ENCODE data around the gene EFCAB10. TPM values are rescaled to one million over a fixed set of nuclear protein-coding genes. Genes with fewer than 3 reads are reported as not detected.

EFCAB10 gene
- total RNA-seq, 1 donor: not detected

GRCh38 chr7:105587909-105588635 lies 6.8 kb upstream of the EFCAB10 start:
- H3K4me3 ChIP-seq (ENCODE audit: low read depth, low read length): no peak overlapping the region
- TF ChIP-seq, protein P1, sequence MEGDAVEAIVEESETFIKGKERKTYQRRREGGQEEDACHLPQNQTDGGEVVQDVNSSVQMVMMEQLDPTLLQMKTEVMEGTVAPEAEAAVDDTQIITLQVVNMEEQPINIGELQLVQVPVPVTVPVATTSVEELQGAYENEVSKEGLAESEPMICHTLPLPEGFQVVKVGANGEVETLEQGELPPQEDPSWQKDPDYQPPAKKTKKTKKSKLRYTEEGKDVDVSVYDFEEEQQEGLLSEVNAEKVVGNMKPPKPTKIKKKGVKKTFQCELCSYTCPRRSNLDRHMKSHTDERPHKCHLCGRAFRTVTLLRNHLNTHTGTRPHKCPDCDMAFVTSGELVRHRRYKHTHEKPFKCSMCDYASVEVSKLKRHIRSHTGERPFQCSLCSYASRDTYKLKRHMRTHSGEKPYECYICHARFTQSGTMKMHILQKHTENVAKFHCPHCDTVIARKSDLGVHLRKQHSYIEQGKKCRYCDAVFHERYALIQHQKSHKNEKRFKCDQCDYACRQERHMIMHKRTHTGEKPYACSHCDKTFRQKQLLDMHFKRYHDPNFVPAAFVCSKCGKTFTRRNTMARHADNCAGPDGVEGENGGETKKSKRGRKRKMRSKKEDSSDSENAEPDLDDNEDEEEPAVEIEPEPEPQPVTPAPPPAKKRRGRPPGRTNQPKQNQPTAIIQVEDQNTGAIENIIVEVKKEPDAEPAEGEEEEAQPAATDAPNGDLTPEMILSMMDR (IDR thresholded peaks at IDR 0.05; ENCODE audit: insufficient read depth, low read length): no peak
- DNase-seq (ENCODE audit: low read depth): no peak

DNA sequence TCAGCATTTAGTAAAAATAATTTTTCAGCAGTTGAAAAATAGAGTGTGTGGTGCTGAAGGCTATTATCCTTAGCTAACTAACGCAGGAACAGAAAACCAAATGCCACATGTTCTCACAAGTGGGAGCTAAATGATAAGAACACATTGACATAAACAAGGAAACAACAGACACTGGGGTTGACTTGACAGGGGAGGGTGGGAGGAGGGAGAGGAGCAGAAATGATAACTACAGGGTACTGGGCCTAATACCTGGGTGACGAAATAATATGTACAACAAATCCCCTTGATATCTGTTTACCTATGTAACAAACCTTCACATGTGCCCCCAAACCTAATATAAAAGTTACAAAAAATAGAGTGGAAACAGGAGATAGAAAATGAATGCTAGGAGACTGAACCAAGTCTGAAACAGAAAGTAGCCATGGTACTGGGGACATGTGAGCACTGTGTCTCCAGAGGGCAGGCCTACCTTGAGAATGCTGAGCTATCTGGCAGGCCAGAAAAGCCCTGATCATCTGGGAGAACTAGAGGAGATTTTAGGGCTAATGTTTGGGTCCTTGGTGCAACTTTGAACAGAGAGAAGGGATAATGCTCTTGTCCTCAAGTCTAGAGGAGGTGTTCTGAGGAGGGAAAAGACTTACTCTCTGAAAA lies 4.7 kb upstream of the EFCAB10 start:
- H3K4me3 ChIP-seq (ENCODE audit: low read depth, low read length): no peak overlapping the region
- DNase-seq (ENCODE audit: low read depth): no peak
- TF ChIP-seq, protein P1 (IDR thresholded peaks at IDR 0.05; ENCODE audit: insufficient read depth, low read length): no peak

DNA sequence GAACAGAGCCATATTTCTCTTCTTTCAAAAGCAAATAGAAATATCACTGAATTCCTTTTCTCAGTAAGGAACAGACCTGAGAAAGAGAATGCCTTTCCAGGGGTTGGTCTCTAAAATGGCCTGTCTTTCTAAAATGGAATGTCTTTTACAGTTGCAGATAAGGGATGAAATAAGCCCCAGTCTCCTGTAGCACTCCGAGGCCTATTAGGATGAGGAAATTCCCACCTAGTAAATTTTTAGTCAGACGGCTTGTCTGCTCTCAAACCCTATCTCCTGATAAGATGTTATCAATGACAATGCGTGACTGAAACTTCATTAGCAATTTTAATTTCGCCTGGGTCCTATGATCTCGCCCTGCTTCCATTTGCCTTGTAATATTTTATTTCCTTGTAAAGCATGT lies 2.9 kb upstream of the EFCAB10 start:
- TF ChIP-seq, protein P1 (IDR thresholded peaks at IDR 0.05; ENCODE audit: insufficient read depth, low read length): no peak
- no peak for DNase-seq (ENCODE audit: low read depth)
- no peak overlapping the region for H3K4me3 ChIP-seq (ENCODE audit: low read depth, low read length)

- TF ChIP-seq, protein P1 (IDR thresholded peaks at IDR 0.05; ENCODE audit: insufficient read depth, low read length): no peak
- DNase-seq (ENCODE audit: low read depth): no peak
- H3K4me3 ChIP-seq (ENCODE audit: low read depth, low read length): no peak overlapping the region
Observed at GRCh38 chr7:105583061-105583460, 1.8 kb upstream of the EFCAB10 start.

DNA sequence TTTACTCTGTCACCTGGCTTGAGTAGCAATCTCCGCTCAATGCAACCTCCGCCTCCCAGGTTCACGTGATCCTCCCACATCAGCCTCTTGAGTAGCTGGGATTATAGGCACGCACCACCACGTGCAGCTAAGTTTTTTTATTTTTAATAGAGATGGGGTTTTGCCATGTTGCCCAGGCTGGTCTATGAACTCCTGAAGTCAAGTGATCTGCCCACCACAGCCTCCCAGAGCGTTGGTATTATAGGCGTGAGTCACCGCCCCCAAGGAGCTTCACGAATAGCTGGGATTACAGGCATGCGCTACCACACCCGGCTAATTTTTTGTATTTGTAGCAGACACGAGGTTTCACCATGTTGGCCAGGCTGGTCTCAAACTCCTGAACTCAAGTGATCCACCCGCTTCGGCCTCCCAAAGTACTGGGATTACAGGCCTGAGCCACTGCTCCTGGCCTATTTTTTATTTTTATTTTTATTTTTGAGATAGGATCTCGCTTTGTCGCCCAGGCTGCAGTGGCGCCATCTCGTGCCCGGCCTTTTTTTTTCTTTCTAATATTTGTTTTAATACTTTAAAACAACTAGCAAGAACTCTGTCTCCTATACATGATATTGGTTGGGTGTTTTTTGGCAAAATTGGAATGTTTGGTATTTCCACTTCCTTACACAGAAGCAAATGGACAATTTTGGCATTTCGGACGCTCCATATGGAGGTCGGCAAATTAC lies 1.1 kb downstream of the EFCAB10 start:
- DNase-seq (ENCODE audit: low read depth): no peak
- TF ChIP-seq, protein P1 (IDR thresholded peaks at IDR 0.05; ENCODE audit: insufficient read depth, low read length): no peak
- no peak overlapping the region for H3K4me3 ChIP-seq (ENCODE audit: low read depth, low read length)

DNA sequence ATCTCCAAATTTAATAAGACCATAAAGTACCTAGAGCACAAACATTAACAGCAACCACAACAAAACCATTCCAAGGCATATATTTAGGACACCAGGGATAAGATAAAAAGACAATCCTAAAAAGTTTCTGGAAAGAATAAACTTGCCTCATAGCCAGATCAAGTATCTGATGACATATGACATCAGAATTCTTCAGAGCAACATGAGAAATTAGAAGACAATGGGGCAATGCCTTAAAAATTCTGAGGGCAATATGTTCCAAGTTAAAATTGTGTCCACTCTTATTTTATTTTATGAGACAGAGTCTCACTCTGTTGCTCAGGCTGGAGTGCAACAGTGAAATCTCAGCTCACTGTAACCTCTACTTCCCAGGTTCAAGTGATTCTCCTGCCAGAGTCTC lies 2.8 kb downstream of the EFCAB10 start:
- TF ChIP-seq, protein P1 (IDR thresholded peaks at IDR 0.05; ENCODE audit: insufficient read depth, low read length): no peak

More for the DNA sequence above, 2.8 kb downstream of the EFCAB10 start:
- no peak overlapping the region for H3K4me3 ChIP-seq (ENCODE audit: low read depth, low read length)
- DNase-seq (ENCODE audit: low read depth): peak; percentile 53

Measured in fibroblast of the aortic adventitia (primary cell).